NCI-H524 treated with DMSO at 0.1 percent for 48 hours (cell line): ENCODE measurements around the gene VIPR2.
"Not testable (repeated sequence)": the region's sequence is repeated elsewhere in the genome, so short reads cannot be mapped to it uniquely, and the experiment has no call there.

ENCODE experiments used
- DNase-seq: peaks from one replicate; lab custom pipeline; 2025; lab: John Stamatoyannopoulos, UW

The VIPR2 gene

DNA sequence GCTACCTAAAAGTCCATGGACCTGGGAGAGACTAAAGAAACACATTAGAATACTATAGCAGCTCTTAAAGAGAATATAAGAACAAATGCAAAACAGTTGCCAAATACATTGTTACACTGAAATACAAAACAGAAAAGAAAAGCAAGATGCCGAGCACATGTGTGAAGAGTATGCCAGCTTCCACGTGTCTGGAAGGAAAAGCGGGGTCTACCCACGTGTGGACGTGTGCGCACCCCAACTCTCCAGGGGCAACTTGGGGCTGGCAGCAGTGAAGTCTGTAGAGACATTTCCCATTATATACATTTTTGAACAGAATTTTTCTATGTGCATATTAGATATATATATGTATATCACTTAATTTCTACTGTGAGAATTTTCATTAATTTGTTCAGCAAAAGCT lies 6.2 kb downstream of the VIPR2 start:
- DNase-seq, result no peak

DNA sequence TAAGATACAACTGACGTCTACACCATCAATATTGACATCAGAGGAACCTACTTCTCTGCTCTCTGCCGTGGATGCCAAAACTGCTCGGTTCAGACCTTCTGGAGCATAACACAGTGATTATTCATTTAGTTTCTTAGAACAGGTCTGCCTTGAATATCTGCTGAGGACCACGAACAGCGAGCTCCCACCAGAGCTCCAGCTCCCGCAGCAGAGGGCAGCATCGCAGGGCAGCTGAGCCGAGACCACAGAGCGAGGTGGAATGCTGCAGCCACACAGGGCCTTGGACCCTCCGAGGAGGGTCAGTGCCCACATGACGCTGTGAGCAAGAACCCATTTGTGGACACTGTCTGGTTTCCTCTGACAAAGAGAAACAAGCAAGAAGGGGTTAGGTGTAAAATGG lies 6.8 kb downstream of the VIPR2 start:
- DNase-seq, result no peak

DNA sequence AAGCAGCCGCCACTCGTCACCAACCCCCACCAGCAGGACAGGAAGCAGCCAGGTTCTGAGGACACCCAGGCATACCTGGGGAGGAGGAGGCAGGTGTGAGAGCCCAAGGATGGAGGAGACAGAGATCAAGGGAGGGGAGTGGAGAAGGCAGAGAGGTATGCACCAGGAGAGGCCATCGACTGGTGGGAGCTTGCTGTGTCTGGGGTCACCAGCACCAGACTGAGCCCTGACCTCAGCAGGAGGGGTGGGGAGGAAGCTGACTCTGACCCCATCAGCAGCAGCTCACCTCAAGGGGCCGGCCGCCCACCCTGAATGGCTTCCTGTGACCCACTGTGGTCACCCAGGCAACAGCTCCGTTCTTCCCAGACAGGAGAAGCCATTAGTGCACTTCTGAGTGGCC lies 7.8 kb downstream of the VIPR2 start:
- DNase-seq, result no peak

DNA sequence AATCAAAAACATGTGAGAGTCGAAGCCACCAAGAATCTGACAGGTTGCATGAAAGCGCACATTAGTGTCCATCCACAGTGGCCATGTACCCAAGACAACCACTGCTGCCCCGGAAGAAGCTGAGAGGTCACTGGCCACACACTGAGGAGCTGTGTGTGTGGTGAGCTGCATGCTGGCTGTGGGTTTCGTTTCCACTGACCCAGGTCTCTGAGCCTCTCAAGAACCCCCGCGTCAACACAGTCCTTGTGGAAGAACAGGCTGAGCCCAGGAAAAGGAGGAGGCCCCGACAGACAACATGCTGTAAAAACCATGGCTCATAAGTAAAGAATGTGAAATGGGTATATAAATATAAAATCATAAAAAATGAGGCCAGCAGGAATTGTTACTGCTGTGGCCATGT lies 8.2 kb downstream of the VIPR2 start:
- no peak for DNase-seq

DNA sequence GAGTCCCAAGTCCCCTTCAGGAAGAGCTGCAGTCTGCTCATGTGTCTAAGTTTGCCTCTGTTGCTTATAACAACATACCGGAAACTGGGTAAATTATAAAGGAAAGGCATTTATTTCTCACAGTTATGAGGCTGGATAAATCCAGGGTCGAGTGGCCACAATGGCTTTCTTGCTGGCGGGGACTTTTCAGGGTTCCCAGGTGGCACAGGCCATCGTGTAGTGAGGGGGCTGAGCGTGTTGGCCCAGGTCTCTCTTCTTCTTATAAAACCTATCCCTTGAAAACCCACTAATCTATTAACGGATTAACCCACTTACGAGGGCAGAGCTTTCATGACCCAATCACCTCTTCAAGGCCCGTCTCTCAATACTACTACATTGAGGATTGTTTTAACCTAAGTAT lies 8.7 kb downstream of the VIPR2 start:
- no peak for DNase-seq

DNA sequence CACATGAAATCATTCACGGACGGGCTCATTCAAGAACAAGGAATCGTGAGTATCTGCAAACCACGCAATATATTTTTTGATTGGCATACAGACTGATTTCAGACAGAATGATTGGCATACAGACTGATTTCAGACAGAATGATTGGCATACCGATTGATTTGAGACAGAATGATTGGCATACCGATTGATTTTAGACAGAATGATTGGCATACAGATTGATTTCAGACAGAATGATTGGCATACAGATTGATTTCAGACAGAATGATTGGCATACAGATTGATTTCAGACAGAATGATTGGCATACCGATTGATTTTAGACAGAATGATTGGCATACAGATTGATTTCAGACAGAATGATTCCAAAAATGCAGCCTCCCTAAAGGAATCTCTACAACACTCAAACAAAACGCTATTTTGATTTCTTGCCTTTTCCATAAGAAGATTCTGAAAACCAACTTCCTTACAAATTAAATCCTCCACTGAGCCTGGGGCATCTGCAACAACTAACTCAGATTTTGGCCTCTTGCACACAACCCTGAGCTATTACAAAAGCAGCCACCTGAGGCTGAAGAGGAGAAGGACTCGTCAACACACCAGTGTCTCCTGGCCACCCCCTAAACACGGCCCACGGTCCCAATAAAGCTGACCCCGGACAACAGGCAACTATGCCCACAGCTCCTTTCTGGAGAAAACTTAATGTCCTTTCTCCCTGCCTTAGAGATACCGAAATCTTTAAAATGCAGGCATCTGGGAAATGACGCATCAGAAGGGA lies 11.8 kb downstream of the VIPR2 start:
- DNase-seq, result not testable (repeated sequence)

DNA sequence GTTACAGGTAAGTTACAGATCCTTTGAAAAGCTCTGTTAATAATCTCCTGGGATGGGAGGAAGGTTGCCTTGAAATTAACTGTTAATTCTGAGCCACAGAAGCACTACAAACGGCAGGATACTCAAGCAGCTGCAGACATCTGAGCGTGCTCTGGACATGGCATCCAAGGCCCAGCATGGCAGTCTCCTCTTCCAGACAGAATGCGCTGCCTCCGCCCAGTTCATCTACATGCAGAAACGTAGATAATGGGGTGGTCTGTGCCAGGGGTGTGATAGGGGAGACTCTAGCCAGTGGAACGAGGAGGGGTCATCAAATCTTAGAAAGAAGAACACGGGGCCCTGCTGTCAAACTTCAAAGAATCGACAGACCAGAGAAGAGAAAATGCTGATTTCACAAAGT lies 13.8 kb downstream of the VIPR2 start:
- no peak for DNase-seq

DNA sequence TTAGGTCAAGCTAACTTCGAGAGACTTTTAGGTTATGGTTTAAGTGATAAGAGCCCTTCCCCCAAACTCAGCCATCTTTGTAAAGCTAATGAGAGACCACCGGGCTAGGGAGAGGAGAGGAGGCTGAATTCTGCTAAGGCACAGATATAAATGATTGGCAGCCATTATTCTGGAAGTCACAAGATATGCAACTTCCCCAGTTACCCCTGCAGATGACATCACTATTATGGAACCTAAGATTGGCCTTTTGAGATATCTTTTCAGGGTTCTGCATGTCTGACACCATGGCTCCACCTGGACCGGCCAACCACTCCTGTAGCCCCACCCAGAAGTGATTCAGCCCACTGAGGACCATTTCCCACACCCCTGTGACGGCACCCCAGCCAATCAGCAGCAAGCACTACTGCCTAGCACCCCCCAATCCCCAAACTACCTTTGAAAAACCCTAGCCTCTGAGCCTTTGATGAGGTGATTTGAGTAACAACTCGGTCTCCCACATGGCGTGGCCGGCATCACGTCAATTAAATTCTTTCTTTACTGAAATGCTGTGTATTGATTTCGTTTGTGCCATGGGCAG lies 14.4 kb downstream of the VIPR2 start:
- no peak for DNase-seq

DNA sequence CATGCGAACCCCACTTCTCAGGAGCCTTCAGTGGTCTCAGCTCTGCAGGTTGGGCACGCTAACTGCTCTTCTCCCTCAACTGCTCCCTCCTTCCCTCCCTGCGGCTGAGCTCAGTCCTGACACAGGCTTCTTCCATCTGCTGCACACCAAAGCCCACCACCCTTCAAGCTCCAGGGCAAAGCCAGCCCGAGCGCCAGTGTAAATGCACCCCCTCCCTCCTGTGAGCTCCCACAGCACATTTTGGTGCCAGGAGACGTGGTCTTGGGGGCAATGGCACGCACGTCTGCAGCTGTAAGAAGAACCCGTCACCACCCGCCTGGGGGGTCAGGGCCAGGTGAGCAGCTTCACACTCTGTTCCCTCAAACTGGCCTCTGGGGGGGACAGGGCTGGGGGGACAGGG lies 15.9 kb downstream of the VIPR2 start:
- no peak for DNase-seq

DNA sequence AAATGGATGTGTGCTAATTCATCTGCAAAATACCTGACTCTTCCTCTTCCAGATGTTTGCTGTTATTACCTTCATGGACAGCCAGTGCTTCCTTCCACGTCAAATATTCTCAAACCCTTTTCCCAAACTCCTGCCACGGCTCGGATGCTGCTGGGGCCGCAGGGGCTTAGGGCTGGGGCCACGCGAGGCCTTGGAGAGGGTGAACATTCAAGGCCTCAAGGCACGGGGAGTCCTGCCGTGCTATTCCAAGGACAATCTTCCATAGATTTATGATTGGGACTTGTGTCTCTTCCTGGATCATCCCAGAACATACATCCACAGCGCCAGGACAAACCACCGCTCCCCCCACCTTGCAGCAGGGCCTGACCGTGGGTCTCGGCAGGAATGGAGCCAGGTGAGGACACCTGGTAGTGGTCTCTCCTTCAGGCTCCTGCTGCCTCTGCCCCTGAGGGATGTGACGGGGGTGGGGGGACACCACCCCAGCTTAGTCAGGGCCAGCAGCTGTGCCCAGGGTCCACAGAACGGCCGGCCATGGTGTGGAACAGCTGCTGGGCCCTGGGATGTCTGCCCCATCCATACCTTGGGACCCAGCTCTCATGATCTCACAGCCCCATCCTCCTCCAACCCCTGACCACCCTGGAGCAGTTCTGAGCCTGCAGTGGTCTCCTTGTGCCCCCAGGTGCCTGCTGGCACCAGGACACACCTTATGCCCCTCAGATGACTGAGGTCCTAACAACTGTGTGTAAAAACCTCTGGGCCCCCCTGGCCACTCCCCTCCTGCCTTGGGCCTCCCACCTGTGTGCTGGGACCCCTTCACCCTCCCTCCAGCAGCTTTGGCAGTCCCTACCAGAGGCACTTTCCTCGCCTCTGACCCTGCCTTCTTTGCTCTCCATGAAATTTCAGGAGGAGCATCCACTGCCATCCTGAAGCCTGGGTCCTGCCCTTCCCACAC lies 16.7 kb downstream of the VIPR2 start:
- no peak for DNase-seq

DNA sequence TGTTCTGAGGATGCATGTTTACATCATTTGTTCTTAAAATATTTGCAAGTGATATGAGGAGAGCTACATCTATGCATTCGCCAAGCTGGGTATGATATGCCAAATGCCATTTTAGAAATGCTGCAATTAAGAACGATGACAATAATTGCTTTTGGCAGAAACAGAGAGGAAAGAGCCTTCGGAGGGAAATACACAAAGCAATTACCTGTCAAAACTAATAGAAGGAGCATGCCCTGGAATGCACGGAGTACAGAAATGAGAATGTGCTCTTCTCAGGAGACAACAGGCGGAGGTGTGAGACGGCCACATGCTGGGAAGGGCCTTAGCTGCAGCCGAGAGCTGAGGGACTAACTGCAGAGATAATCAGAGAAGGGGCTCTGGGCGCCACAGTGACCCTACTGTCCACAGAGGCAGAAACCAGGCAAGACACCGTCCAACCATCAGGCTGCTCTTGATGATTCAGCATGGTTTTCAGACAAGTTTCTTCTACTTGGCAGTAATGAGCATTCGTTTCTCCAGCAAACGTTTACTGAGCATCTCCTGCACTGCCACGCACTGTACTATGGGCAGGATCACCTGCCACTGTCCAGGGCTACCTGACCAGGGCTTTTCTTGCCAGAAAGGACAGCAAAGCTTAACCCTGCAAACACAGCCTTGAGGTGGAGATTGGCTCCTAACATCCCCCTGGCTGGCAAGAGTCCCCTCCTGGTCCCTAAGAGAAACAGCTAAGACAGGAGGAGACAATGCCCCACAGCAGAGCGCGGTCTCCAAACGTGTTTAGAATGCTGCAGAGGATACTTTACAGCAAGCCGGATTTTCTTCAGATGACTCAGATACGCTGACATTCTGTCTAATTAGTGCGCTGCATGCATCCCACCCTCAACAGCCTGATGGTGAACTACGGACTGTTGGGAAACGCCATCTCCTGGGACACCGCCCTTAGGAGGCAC lies 18.1 kb downstream of the VIPR2 start:
- no peak for DNase-seq

DNA sequence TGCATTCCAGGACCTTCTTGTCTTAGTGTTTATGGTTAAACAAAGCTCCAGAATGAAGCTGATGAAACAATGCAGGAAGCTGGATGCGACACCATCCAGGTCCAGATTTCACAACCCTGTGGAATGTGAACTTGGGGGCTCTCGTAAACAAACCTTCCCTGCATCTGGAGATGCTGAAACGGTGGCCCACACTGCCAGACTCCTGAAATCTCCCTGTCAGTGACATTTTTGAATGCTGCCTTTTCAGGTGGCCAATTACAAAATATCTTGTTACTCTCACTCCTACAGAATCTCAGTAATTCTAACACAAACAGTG lies 18.8 kb downstream of the VIPR2 start:
- DNase-seq, result no peak

DNA sequence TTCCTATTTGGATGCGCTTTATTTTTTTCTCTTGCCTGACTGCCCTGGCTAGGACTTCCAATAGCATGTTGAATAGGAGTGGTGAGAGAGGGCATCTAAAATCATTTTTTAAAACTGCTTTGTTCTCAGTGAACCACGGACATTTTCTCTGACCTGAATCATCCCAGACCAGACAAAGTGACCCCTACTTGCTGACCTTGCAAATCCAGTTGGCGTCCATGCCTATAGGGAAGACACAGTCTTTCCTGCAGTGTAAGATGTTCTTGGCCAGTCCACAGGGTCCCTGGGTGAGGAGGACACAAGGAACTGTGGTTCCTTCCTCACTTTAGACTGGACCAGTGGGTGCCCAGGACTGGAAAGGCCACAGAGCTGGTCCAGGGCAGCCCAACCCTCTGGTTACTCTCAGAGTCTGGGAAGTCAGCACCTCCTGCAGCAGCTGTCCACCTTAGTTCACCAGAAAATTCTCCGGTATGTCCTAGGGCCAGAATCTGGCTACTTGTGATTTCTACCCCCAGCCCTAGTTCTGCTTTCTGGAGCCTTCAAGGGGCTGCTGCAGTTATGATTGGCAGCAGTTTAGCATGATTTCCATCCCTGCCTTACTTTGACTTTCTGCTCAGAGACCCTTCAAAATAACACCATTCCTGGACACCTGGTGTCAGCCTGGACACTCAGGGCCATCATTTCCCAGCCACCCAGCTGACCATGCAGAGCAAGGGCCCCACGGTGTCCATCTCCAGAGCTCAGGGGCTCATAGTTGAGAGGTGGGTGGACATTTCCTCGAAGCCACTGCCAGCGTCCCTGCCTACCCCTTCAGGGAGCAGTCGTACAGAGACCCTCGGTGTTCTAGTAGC lies 19.3 kb downstream of the VIPR2 start:
- DNase-seq, result no peak

DNA sequence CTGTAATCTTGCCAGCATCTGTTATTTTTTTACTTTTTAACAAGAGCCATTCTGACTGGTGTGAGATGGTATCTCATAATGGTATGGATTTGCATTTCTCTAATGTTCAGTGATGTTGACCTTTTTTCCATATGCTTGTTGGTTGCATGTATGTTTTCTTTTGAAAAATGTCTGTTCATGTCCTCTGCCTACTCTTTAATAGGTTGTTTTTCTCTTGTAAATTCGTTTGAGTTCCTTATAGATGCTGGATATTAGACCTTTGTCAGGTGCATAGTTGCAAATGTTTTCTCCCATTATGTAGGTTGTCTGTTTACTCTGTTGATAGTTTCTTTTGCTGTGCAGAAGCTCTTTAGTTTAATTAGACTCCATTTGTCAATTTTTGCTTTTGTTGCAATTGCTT lies 20.9 kb downstream of the VIPR2 start:
- not testable (repeated sequence) for DNase-seq

DNA sequence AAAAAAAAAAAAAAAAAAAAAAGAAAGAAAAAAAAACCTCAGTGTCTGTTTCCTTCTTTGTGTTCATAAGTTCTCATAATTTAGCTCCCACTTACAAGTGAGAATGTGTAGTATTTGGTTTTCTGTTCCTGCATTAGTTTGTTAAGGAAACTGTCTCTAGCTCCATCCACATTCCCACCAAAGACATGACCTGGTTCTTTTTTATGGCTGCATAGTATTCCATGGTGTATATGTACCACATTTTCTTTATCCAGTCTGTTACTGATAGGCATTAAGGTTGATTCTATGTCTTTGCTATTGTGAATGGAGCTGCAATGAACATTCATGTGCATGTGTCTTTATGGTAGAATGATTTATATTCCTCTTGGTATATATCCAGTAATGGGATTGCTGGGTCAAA lies 21.4 kb downstream of the VIPR2 start:
- DNase-seq, result not testable (repeated sequence)

DNA sequence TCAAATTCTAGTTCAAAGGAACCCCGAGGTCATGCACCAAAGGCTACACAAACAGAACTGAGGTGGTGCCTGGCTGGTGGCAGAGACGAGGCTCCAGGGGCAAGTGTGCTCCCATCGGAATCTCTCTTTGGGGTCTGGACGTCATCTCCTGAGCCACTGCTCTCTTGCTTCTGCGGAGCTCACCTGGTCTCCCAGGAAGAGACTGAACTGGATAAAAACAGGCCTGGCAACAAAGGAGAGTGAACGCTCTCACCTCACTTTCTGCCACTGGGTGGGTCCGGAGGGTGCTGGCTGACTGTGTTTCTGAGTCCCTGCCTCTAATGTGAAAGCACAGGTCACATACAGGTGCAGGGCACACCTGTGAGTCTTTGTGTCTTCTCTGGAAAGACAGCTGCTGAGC lies 22.4 kb downstream of the VIPR2 start:
- no peak for DNase-seq

DNA sequence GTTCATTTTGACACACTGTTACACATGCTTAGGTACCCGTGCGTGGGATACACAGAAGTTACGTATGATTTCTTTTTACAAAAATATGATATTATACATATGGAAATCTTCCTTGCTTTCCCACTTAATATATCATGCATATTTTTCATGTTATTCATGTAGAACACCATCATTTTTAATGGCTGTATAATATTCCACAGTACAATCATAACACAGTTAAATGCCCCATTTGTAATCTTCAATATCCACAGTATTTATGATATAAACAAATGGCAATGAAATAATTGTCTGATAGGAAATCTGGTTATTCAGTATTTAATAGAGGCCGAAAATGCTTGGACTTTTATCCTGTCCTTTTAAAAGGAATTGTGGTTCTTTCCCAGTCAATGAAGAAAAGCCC lies 23.2 kb downstream of the VIPR2 start:
- no peak for DNase-seq

DNA sequence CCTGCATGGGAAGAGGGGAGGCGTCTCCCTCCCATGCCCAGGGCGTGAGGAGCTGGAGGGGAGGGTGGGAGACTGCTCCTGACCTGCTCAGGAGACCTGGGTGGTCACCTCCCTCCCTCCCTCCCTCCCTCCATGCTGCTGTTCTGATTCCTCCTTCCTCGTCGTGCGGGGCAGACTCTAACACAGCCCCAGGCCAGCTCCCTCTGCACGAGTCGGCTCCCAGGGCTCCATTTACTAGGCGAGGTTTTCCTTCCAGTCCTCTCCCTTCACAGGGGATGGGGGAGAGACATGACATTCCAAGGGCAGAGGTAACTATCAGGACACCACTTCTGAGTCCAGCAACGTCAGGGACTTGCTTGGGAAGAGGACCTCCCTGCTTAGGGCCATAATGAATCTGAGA lies 23.6 kb downstream of the VIPR2 start:
- DNase-seq, result no peak

DNA sequence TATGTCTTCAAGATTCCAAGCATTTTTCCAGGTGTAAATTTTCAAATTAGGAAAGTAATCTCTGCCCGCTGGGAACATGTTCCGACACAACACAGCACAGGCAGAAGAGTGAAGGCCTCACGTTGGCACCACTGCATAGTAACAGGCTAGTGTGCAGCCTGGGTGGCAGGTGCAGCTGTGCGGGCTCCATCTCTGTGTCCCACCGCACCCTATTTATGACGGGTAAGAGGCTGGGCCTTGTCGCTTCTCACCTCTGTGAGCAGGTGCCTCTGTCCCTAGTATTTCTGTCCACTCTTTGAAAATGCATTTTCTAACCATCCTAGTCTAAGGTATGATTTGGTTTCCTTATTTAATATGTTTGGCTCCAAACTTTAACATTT lies 24.1 kb downstream of the VIPR2 start:
- DNase-seq, result no peak

DNA sequence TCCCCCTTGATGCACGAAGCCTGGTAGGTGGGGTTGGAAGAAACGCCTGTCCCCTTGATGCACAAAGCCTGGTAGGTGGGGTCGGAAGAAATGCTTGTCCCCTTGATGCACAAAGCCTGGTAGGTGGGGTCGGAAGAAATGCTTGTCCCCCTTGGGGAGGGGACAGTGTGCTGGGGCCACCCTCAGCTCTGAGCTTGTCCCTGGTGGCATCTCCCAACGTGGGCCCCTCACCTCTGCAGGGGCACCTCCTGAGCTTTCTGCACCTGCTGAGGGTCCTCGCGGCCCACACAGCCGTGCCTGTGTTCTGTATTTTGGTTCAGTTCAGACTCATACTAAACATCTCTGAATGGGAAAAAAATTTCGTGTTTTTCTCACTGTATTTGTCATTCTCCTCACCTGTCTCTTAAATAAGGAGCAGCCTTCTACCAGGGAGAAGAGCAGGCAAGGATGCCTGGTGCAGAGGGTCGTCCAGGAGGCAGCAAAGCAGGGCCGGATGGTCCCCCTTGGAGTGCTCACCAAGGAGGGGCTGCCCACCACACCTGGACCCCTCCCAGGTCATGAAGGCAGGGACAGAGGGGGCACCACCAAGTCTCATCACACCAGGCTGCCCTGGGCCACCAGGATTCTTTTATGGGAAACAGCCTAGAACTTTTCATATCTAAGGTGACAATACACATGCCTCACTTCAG lies 24.7 kb downstream of the VIPR2 start:
- no peak for DNase-seq
